Fibroblast of villous mesenchyme (primary cell): ENCODE measurements around the gene FUT3. TPM values are rescaled to one million over a fixed set of nuclear protein-coding genes. Genes with fewer than 3 reads are reported as not detected.

ENCODE experiments used
- DNase-seq: peaks from one replicate; pipeline ENCODE4 v3.0.0-alpha.2; 2010; ENCODE audit warnings: low read depth
- H3K4me3 ChIP-seq: 2 replicates; pipeline ENCODE4 v1.5.1; 2011; ENCODE audit warnings: low read depth, mild to moderate bottlenecking, low read length
- CTCF ChIP-seq: IDR thresholded peaks from 2 replicates; pipeline ENCODE4 v1.5.1; 2012; ENCODE audit warnings: low read depth, mild to moderate bottlenecking, low read length; ENCODE audit not compliant: insufficient read depth
- total RNA-seq: library from RNA; depleted of rRNA; stranded (reverse); fragments of >200 nt; gene quantifications from 2 replicates; pipeline ENCODE4 v1.2.3, GENCODE V29; 2012

FUT3 gene
- total RNA-seq, 1 donor: under 0.01 TPM

- peak; percentile 99 for TF ChIP-seq CTCF
- peak overlapping the region; percentile 41 for H3K4me3 ChIP-seq
- peak; percentile 87 for DNase-seq
Measured at GRCh38 chr19:5803752-5804515, 47.3 kb downstream of the FUT3 start.

GRCh38 chr19:5803441-5803751 is 47.9 kb downstream of the FUT3 start:
- H3K4me3 ChIP-seq: peak overlapping the region; percentile 41
- TF ChIP-seq CTCF: no peak
- no peak for DNase-seq

GRCh38 chr19:5801796-5802619 is 49.2 kb downstream of the FUT3 start:
- TF ChIP-seq CTCF: no peak
- peak; percentile 58 for DNase-seq
- H3K4me3 ChIP-seq: no peak overlapping the region

GRCh38 chr19:5800361-5801270 is 50.6 kb downstream of the FUT3 start:
- no peak overlapping the region for H3K4me3 ChIP-seq
- TF ChIP-seq CTCF: no peak
- DNase-seq: no peak

GRCh38 chr19:5799247-5800241 is 51.7 kb downstream of the FUT3 start:
- no peak for DNase-seq
- TF ChIP-seq CTCF: no peak
- H3K4me3 ChIP-seq: no peak overlapping the region
